Middle frontal gyrus (tissue), 1 donor: ENCODE measurements around the gene MVB12B.
"Not testable (repeated sequence)": the region's sequence is repeated elsewhere in the genome, so short reads cannot be mapped to it uniquely, and the experiment has no call there.

Source experiments
- DNase-seq: peaks from one replicate; pipeline ENCODE4 v3.0.0-alpha.2; 2015; ENCODE audit warnings: low spot score; ENCODE audit errors: extremely low spot score

Gene MVB12B

DNA sequence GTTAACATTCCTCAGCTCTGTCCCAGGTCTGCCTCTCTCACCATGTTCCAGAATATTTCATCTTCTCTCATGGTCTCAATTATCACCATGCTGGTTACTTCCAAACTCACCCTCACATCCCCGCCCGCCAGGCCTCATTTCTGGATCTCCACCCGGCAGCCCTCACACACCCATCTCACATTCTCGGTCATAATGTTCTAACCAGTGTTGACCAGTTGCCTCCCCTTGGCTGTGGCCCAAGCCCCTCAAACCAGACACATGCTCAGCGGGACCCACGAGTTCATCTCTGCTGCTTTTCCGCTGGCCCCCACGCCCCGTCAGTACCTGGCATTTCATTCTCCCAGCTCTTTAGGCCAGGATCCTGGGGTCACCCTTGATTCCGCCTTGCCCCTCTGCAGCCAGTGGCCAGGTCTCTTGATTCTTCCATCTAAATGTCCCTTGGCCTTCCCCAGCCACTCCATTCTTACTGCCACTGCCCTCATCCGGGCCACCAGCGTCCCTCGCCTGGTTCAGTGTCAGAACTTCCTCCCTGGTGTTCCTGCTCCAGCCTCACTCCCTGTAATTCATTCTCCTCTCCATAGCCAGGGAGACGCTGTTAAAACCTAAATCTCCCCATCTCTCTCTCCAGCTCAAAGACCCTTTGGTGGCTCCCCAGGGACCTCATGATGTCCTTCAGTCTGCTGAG, 141.7 kb downstream of the MVB12B start:
- DNase-seq = no peak

DNA sequence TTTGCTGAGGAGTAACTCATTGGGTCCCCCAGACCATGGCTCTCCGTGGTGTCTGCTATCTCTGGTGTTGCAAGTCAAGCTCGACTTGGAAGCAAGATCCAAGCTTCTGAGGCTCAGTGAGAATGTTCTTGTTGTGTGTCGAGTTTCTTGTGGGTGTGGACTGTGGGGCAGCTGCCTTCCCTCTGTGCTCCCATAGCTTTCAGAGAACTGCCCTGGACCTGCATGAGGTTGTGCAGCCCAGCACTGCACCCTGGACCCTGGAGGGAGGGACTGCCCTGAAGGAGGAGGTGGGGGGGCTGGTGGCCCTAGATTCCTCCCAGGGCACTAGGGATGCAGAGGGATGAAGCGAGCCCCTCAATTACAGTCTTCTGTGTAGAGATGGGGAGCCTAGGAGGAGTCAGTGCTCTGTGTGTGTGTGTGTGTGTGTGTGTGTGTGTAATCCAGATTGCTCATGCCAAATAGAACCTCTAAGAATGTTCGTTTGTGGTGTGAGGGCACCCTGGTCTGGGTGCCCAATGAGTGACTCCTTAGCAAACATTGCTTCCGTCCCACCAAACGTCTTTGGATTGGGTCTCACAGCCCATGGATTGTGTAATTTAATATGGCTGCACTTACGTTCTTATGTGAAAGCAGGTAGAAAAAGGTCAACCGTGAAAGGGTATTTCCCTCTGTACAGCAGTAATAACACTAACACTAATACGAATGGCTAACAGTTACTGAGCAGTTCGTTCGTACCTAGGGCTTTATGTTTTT, 143.8 kb downstream of the MVB12B start:
- DNase-seq = no peak

DNA sequence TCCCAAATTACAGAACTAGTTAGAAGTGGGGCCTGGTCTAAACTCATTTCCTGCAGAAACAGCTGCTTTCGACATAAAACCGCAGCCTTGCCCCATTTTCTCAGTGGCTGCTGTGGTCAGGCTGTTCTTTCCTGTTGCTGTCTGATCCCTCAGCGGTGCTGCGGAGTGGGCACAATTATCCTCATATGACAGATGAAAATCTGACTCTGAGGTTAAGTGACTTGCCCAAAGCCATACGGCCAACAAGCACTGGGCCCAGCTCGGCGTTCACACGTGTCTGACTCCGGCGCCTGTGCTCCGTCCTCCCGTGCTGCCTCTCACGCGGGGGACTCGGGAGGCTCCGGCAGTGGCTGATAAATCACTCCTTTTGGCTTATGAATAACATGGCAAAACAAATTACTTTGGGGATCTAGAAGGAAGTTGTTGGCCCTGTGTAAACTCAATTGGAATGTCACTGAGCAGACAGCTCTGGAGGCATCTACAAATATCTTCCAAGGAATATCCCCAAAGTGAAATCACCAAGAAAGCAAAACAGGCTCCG, 144.5 kb downstream of the MVB12B start:
- peak; percentile 3 for DNase-seq

DNA sequence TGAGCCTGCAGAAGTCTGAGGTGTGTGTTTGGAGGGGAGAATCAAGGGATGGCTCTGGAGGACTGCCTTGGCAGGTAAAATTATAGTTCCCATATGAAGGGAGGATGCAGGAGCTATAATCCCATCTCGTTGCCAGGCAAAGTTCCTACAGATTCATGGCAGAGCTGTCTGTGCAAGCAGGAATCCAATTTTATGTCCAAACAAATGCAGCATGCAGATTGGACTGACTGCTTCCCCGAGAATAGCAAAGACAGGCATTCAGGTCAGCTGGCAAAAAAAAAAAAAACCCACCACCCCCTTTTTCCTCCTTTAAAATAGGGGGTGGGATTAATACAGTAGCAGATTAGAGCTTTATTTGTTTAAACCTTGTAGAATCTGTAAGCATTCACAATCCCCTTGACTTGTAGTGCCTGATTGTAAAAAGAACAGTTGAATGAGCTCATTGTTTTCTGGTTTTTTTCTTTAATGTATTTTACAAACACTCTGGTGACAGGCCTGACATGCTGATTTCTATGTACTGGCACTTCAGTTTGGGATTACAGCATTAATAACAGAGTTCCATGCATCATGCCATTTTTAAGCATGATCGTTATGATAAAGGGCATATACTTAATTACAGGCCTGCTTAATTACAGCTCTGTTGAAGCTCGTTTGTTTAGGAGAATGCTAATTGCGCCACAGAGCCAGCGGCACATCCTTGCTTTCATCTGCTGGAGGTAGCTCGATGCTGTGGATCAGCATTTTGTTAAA, 145.7 kb downstream of the MVB12B start:
- peak; percentile 3 for DNase-seq

DNA sequence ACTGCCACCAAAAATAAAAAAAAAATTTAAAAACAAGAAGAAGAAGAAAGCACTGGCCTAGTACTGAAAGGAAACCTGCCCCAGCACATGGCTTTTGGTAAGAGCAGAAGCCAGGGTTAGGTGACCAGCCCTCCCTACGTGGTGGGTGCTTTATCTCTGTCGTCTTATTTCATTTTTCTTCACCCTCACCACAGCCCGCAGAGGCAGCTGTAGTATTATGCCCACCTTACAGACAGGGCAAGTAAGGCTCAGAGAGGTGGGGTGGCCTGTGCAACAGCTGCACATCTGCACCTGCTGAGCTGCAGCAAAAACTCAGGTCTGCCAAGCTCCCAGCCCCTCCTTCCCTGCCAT, 146.3 kb downstream of the MVB12B start:
- DNase-seq = no peak

DNA sequence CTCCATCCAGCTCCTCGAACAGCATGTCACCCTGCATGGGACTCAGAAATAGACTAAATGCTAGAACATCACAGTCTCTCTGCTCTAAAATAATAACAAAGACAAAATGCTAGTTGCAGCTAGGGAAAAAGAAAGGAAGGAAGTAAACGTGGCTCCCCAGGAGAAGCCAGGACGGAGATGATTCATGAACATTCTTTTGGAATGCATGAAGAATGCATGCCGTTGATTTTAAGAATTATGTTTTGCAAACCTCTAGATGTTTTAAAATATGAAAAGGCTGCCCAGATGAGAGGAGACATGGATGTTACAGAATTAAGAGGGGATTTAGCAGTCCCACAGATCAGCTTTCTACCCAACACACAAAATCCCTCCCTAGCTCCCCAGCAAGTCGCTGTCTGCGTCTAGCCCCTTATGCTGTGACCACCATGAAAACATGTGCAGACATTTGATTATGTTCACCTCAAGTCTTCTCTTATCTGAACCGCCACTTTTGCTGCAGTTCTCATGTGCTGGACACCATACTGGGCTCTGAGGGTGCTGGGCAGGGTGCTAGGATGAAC, 147.7 kb downstream of the MVB12B start:
- DNase-seq = no peak

DNA sequence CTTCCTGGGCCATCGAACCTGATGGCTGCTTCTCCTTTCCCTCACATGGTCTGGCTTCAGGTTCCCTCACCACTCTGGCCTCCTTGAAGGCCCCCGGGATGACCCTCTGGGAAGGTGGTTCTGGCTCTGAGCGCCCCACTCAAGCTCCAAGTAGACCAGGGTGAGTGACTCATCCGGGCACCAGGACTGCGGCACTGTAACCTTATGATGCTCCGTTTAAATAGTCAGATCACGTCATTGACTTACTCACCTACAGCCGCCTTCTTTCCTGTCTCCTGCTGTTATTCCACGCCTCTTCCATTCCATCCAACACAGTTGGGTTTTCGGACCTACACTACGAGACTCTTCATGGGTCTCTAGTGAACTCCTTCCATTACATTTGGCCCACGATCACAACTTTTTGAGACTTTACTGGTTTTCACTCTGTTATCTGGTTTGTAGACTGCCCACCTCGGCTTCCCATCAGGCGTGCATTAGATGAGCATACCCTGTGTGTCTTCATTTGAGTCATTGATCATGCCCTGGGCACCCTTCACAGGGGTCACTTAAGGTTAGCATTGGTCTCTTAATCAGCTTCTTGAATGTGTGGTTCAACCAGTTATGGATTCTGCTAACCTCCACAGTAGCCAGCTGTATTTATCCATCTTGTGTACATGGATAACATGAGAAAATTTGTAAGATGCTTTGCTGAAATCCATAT, 148.3 kb downstream of the MVB12B start:
- DNase-seq = no peak

DNA sequence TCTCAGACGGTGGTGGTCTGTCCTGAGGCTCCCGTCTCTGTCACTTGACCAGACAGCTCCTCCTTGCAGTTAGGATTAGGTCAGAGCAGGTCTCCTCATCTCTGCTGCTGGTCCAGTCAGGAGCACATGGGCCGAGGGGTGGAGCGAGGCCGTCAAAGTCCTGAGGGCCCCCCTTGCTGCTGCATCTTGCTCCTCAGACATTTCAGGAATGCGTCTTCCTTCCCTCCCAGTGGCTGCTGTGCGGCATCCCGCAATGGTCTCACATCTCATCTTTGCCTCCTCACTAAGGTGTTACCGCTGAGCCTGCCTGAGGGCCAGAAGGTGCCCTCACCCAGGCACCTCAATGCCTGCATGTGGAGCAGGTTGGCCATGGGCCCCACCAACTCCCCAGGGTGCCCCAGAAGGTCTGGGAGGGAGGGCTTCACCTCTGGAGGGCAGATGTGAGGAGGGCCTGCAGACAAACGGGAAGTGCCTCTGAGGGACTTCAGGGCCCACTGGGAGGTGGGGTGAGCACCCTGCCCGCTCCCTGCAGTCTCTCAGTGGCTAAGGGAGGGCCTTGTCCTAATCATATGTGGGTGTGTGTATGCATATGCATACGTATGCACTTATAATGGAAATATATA, 149.4 kb downstream of the MVB12B start:
- no peak for DNase-seq

DNA sequence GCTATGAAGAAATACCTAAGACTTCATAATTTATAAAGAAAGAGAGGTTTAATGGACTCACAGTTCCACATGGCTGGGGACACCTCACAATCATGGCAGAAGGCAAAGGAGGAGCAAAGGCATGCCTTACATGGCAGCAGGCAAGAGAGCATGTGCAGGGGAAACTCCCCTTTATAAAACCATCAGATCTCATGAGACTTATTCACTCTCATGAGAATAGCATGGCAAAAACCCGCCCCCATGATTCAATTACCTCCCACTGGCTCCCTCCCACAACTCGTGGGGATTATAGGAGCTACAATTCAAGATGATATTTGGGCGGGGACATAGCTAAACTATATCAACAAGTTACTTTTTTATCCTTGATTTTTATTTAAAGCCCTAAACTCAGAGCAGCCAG, 150.8 kb downstream of the MVB12B start:
- DNase-seq = not testable (repeated sequence)

DNA sequence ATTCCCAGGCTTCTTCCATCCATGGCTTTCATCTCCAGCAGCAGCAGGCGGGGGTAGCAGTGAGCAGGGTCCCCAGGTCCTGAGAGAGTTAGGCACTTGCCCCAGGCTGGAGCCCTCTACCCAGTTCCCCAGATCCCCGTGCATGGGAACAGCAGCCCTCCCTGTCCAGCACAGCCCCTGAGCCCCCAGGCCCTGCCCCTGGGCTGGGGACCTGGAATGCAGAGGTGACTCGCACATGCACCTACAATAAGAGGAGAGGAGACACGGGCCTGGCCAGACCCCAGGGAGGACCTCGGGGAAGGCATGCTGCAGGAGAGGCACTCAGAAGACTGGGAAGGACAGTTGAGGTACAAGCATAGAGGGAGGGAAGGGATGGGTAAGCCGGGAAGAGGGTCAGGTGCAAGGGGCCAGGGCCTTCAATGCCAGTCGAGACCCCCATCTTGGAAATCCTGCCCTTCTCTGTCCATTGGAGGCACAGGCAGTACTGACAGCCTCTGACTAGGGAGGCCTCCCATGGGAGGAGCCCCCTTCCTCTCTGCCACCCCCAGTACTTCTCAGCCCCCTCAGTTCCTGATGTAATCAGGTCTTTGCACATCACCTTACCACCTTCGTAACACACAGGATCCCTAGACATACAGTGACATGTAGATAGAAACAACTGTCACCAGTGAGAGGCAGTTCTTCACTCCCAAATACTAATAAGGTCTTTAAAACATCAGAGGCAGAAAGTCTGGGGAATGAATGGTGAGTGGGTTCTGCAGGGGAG, 151.8 kb downstream of the MVB12B start:
- no peak for DNase-seq

DNA sequence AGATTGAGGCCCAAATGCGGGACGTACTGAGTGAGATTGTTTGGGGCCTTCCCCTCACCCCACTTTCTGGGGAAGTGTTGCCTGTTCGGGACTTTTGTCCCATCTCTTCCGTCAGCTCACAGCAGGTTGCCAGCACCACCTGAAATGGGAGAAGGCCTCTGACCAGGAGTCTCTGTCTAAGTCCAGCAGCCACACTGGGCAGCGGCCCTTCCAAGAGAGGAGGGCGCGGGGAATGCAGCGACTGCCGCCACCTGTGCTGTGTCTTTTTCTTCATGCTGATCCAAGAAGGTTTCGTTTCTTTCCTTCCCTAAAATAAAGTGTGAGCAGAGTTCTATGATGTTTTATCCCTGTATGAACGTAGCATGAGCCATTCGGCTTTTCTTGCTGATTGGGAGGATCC, 152.9 kb downstream of the MVB12B start:
- DNase-seq = no peak

DNA sequence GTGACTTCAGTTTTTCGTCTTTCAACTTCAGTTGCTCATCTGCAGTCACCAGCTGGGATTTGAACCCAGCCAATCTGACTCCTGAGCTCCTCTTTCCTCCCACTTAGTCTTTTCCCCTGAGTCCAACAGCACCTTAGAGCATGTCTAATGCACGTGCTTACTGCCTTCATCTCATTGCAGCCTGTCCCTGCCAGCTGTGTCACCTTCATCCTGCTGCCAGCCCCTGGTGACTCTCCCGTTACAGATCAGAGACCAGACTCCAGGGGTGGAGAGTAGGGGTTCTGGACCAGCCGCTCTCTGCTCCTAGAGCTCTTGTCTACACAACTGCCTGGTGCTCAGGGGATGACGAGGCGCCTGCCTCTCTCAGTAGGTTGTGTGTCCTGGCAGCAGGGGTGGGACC, 154.2 kb downstream of the MVB12B start:
- DNase-seq = no peak

DNA sequence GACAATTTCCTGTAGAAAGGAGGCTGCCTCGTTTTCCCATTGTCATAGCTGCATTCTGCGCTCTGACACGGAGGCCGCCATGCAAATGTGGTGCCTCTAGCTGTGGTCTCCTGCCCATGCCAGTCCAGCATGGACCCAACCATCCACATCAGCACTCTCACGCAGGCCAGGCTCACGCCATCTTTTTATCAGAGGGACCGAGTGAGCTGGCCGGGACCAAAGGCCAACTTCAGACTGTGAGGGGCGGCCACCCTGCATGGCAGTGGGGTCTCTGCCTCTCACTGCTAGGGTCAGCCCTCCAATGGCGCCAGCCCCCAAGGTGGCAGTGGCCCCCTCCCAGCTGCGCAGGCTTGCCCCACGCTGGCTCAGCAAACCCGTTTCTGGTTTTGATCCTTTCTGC, 155.2 kb downstream of the MVB12B start:
- DNase-seq = no peak

DNA sequence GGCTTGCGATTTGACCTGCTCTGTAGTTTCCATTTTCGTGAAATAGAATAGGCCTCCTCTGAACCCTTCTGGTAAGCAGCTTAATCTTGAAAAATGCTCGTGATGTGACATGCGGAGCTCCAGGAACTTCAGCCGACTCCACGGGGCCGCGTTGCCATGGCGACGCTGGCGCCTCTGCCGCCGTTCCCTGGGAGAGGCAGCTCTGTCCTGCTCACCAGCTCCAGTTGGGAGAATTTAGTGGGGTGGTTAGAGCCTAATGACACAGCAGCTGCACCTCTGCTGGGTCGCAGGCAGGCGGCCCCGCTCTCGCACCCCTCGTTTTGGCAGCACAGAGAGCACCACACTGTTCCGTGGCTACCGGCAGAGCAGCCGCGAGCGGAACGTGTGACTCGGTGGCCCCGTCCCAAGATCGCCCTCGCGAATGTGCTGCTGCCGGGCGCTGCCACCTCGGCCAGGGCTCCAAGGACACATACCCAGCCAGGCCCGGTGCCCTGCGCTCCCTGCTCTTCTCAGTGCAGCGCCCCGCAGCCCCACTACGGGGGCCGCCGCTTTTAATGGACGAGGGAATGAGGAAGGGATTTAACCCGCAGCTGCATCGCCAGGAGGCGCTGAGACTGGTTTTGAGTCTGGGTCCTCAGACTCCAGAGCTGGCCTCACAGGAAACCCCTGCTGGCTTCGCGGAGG, 155.9 kb downstream of the MVB12B start:
- DNase-seq = peak; percentile 48

DNA sequence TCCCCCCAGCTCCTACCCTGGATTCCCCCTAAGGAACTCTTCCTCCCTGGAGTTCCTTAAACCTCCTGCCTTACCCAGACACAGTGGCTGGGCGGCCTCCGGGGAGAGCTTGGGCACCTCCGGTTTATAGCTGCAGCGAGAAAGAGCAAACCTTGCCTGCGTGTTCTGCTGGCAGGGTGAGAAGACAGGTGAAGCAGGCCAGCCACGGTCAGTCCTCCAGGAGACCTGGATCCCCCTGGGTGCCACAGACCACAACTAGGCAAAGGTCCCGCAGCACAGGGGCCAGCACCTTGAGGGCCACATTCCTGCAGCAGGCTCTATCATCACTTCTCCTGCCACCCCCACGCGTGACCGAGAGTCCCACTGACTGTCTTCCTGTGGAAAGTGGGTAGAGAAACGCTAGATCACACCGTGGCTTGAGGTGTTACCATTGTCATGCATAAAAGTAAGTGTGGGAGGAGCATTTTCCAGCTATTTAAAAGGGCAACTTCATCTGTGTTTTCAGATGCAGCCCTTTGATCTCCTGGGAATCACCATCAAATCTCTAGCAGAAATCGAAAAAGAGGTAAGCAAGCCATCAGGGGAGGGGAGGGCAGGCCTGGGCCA, 156.9 kb downstream of the MVB12B start:
- DNase-seq = no peak

DNA sequence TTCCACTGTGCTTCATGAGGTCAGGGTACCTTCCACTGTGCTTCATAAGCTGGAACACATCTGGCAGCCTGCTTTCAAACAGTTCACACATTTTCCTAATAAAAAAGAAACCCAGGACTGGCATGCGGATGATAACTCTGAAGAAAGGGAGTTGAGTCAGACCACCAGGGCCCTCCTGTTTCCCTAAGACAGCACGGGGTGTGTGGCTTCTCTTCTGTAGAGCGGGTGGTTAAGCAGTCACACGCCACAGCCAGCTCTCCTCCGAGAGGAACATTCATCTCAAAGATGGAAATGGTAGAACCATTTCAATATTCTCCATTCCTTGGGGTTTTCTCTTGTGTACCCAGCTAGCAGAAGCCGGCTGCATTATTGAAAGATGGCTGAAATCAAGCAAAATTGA, 159.0 kb downstream of the MVB12B start:
- DNase-seq = no peak

DNA sequence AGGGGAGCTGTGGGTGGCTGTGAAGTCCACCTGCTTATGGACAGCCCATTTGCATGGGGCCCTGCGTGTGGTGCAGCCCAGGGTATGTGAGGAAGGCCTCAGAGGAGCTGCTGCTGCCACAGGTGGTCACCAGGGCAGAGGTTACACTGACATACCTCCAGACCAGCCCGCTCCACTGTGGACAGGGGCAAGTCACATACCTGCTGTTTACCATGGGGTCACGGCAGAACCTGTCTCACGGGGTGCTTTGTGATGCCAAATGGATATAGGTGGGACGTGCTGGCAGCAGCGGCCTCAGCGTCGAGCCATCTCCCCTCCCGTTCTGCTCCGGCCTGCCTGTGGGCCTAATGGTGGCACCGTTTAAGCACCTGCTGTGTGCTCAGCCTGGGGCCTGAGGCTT, 159.6 kb downstream of the MVB12B start:
- DNase-seq = no peak

DNA sequence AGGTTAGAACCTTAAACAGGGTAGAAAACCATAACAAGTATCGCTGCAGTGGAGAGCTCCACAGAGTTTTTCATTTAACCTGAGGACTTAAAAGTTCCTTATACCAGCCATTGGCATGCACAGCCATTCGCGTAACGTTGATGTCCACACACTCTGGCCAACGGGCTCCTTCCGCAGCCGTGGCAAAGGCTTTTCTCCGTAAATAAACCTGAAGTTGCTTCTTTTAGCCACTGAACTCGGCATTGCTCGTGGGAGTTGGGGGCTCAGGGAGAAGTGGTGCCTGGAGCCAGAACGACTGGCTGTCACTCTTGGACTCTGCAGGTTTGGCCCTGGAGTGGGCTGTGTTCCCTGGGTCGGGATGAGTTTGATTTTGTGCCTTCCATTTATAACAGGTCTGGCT, 161.2 kb downstream of the MVB12B start:
- DNase-seq = no peak

DNA sequence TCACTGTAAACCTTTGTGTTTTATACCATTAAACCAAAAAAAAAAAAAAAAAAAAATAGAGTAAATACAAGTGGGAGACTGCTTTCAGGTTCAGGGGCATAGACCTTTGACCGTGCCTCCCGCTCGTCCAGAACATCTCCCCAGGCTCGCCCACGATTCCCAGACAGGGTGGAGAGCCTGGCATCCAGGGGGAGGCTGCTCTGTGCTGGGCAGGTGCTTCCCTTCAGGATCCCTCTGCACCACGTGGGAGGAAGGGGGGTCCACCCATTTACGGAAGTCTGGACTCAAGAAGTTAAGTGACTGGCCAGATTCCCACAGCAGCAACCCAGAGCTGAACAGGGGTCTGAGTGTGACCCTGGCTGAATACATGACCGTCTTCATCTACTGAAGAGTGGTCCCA, 161.7 kb downstream of the MVB12B start:
- no peak for DNase-seq
